ENCODE results near the gene BTRC. TPM values are rescaled to one million over a fixed set of nuclear protein-coding genes. Genes with fewer than 3 reads are reported as not detected.

BTRC gene
- total RNA-seq, 2 donors from 2014 or later, result 16.0 to 25.4 TPM

- WGBS, result 62% methylated on average over 1 of the region's 1 CpG
- intact Hi-C loops (cut with DNase I), result no loop called here
- no peak overlapping the region for H3K27ac ChIP-seq
- no peaks in the 10 kb centered on the region for H3K27me3 ChIP-seq (replicated peaks; ENCODE audit: insufficient read depth)
- H3K4me3 ChIP-seq, result no peak overlapping the region
- no peaks in the 10 kb centered on the region for H3K4me1 ChIP-seq (replicated peaks)
- DNase-seq (ENCODE audit: low spot score), result no peak
- no peaks in the 10 kb centered on the region for H3K9me3 ChIP-seq
- no peaks in the 10 kb centered on the region for H3K36me3 ChIP-seq
- TF ChIP-seq CTCF (IDR thresholded peaks at IDR 0.05), result no peak
- no peak for TF ChIP-seq POLR2A (IDR thresholded peaks at IDR 0.05)
- no peak for TF ChIP-seq POLR2AphosphoS5 (IDR thresholded peaks at IDR 0.05)
Observed at GRCh38 chr10:101478956-101479355, 125.0 kb downstream of the BTRC start.

GRCh38 chr10:101481256-101481655 lies 127.3 kb downstream of the BTRC start:
- Histone ChIP-seq H3K27me3 (replicated peaks; ENCODE audit: insufficient read depth) (no peaks in the 10 kb centered on the region), H3K4me1 (replicated peaks) (no peaks in the 10 kb centered on the region), H3K4me3 (no peak overlapping the region), H3K36me3 (no peaks in the 10 kb centered on the region), H3K9me3 (no peaks in the 10 kb centered on the region), H3K27ac (no peak overlapping the region)
- no peak for DNase-seq (ENCODE audit: low spot score)
- intact Hi-C loops (cut with DNase I), result no loop called here
- TF ChIP-seq POLR2A (IDR thresholded peaks at IDR 0.05), result no peak
- no peak for TF ChIP-seq POLR2AphosphoS5 (IDR thresholded peaks at IDR 0.05)
- TF ChIP-seq CTCF (IDR thresholded peaks at IDR 0.05), result no peak

- no peaks in the 10 kb centered on the region for H3K4me1 ChIP-seq (replicated peaks)
- no peak overlapping the region for H3K27ac ChIP-seq
- no peak for DNase-seq (ENCODE audit: low spot score)
- H3K9me3 ChIP-seq, result no peaks in the 10 kb centered on the region
- H3K27me3 ChIP-seq (replicated peaks; ENCODE audit: insufficient read depth), result no peaks in the 10 kb centered on the region
- H3K36me3 ChIP-seq, result no peaks in the 10 kb centered on the region
- no peak overlapping the region for H3K4me3 ChIP-seq
- intact Hi-C loops (cut with DNase I), result no loop called here
- 97% methylated on average over 10 of the region's 10 CpGs for WGBS
- TF ChIP-seq POLR2A (IDR thresholded peaks at IDR 0.05) (no peak), POLR2AphosphoS5 (IDR thresholded peaks at IDR 0.05) (no peak), CTCF (IDR thresholded peaks at IDR 0.05) (no peak)
Observed at GRCh38 chr10:101482568-101482967, 128.6 kb downstream of the BTRC start.

- no peak for TF ChIP-seq POLR2A (IDR thresholded peaks at IDR 0.05)
- no peak for TF ChIP-seq CTCF (IDR thresholded peaks at IDR 0.05)
- no peak for TF ChIP-seq POLR2AphosphoS5 (IDR thresholded peaks at IDR 0.05)
- intact Hi-C loops (cut with DNase I), result no loop called here
- Histone ChIP-seq H3K9me3 (no peaks in the 10 kb centered on the region), H3K36me3 (no peaks in the 10 kb centered on the region), H3K27me3 (replicated peaks; ENCODE audit: insufficient read depth) (no peaks in the 10 kb centered on the region), H3K27ac (no peak overlapping the region), H3K4me1 (replicated peaks) (no peaks in the 10 kb centered on the region), H3K4me3 (no peak overlapping the region)
- DNase-seq (ENCODE audit: low spot score), result no peak
- WGBS, result 62% methylated on average over 8 of the region's 8 CpGs
Observed at GRCh38 chr10:101484175-101484745, 130.3 kb downstream of the BTRC start.

GRCh38 chr10:101485207-101485606 lies 131.2 kb downstream of the BTRC start:
- no peaks in the 10 kb centered on the region for H3K27me3 ChIP-seq (replicated peaks; ENCODE audit: insufficient read depth)
- no peak overlapping the region for H3K27ac ChIP-seq
- H3K36me3 ChIP-seq, result no peaks in the 10 kb centered on the region
- intact Hi-C loops (cut with DNase I), result no loop called here
- no peaks in the 10 kb centered on the region for H3K9me3 ChIP-seq
- TF ChIP-seq POLR2AphosphoS5 (IDR thresholded peaks at IDR 0.05) (no peak), CTCF (IDR thresholded peaks at IDR 0.05) (no peak), POLR2A (IDR thresholded peaks at IDR 0.05) (no peak)
- H3K4me1 ChIP-seq (replicated peaks), result no peaks in the 10 kb centered on the region
- WGBS, result 89% methylated on average over 5 of the region's 5 CpGs
- no peak overlapping the region for H3K4me3 ChIP-seq
- no peak for DNase-seq (ENCODE audit: low spot score)

All from prostate gland (tissue), 2 donors.